Uterus (tissue), 4 donors: ENCODE measurements around the gene ZNF618. TPM values are rescaled to one million over a fixed set of nuclear protein-coding genes. Genes with fewer than 3 reads are reported as not detected.

Experiments used
- DNase-seq, 2 donors: peaks; one replicate each; pipeline ENCODE4 v3.0.0-alpha.2; 2019 to 2020
- H3K27ac ChIP-seq, 2 donors: fragments of 200-600 bp; sonication (generic); 1 replicate in 1 of 2; 2 replicates in 1 of 2; pipeline ENCODE4 v1.5.1; 2016 to 2018
- H3K27me3 ChIP-seq, 2 donors: fragments of 200-600 bp; sonication (generic); one replicate each; pipeline ENCODE4 v1.5.1; 2018 to 2019; ENCODE audit warnings: control low read depth in 1 of 2
- H3K36me3 ChIP-seq, 2 donors: fragments of 200-600 bp; sonication (generic); one replicate each; pipeline ENCODE4 v1.5.1; 2019; ENCODE audit warnings: control low read depth in 1 of 2
- H3K4me1 ChIP-seq, 2 donors: fragments of 200-600 bp; sonication (generic); one replicate each; pipeline ENCODE4 v1.5.1; 2018 to 2019; ENCODE audit warnings: control low read depth in 1 of 2
- H3K4me3 ChIP-seq, 2 donors: fragments of 200-600 bp; sonication (generic); 1 replicate in 1 of 2; 2 replicates in 1 of 2; pipeline ENCODE4 v1.5.1; 2018 to 2019; ENCODE audit warnings: mild to moderate bottlenecking in 1 of 2
- H3K9me3 ChIP-seq, 2 donors: fragments of 200-600 bp; sonication (generic); one replicate each; pipeline ENCODE4 v1.5.1; 2019; ENCODE audit warnings: control low read depth in 1 of 2
- POLR2A ChIP-seq, 2 donors: fragments of 450-650 bp; IDR thresholded peaks; one replicate each; pipeline ENCODE4 v1.6.1; 2016; ENCODE audit warnings: antibody characterized with exemption in 2 of 2, mild to moderate bottlenecking in 1 of 2, moderate library complexity in 1 of 2
- intact Hi-C: fragments of 100-400 bp; cut with DNase I; formaldehyde crosslinking; loops from one replicate; pipeline ENCODE4 v1.15.1; 2023; ENCODE audit warnings: low total_unique reads
- total RNA-seq, 4 donors: library from RNA; depleted of rRNA in 3 of 4; stranded (reverse); fragments of >200 nt in 3 of 4; gene quantifications; one replicate each; pipeline versions ENCODE4 v1.1.0 to v1.2.4, GENCODE V29; 2014 to 2023
- TF ChIP-seq, protein P1 (sequence below), 4 experiments: fragments of 200-600 bp in 2 of 4; fragments of 450-650 bp in 2 of 4; sonication (generic) in 2 of 4; IDR thresholded peaks; one replicate each; pipeline ENCODE4 v1.5.1; 2016 to 2019; ENCODE audit warnings: antibody characterized with exemption in 4 of 4, mild to moderate bottlenecking in 2 of 4, moderate library complexity in 1 of 4
- donor health status: DM: yes; HTN: yes; CAD: no.

Gene ZNF618
- total RNA-seq, 4 donors from 2014 or later, result 3.8 to 24.2 (median 12.3) TPM

DNA sequence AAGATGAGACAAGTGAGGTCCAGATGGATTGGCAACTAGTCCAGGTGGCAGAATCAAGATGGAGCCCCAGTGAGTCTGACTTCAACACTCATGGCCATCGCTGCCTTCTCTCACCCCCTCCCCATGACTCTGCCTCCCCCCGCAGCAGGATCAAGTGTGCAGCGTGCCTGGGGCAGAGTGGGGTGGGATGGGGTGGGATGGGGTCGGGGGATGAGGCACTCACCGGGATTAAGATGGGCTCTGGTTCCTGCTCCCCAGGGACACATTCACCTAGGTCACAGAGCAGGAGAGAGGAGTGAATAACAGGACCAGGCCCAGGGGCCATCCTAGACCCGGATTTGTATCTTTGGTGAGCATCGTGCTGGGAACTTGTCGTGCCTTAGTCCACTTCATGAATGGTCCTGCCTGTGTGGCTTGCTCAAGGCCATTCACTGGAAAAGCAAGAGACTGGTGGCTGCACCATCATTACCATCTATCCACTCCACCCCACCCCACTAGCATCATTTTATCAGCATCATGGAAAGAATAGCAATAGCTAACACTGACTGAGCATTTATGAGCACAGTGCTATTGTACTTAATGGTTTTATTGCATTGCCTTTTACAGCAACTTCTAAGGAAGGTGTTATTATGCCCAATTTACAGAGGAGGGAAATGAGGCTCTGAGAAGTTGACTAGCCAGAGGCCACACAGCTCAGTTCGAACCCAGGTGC lies 193.5 kb downstream of the ZNF618 start:
- Histone ChIP-seq H3K27ac (no peak overlapping the region), H3K9me3 (no peaks in the 10 kb centered on the region), H3K4me1 (no peaks in the 10 kb centered on the region), H3K27me3 (no peaks in the 10 kb centered on the region), H3K4me3 (no peak overlapping the region), H3K36me3 (no peaks in the 10 kb centered on the region)
- no peak for TF ChIP-seq POLR2A (IDR thresholded peaks at IDR 0.05)
- TF ChIP-seq, protein P1, sequence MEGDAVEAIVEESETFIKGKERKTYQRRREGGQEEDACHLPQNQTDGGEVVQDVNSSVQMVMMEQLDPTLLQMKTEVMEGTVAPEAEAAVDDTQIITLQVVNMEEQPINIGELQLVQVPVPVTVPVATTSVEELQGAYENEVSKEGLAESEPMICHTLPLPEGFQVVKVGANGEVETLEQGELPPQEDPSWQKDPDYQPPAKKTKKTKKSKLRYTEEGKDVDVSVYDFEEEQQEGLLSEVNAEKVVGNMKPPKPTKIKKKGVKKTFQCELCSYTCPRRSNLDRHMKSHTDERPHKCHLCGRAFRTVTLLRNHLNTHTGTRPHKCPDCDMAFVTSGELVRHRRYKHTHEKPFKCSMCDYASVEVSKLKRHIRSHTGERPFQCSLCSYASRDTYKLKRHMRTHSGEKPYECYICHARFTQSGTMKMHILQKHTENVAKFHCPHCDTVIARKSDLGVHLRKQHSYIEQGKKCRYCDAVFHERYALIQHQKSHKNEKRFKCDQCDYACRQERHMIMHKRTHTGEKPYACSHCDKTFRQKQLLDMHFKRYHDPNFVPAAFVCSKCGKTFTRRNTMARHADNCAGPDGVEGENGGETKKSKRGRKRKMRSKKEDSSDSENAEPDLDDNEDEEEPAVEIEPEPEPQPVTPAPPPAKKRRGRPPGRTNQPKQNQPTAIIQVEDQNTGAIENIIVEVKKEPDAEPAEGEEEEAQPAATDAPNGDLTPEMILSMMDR (IDR thresholded peaks at IDR 0.05), result no peak
- DNase-seq, result peak in 1 of 2 donors; percentile 3
- intact Hi-C loops, result no loop called here

DNA sequence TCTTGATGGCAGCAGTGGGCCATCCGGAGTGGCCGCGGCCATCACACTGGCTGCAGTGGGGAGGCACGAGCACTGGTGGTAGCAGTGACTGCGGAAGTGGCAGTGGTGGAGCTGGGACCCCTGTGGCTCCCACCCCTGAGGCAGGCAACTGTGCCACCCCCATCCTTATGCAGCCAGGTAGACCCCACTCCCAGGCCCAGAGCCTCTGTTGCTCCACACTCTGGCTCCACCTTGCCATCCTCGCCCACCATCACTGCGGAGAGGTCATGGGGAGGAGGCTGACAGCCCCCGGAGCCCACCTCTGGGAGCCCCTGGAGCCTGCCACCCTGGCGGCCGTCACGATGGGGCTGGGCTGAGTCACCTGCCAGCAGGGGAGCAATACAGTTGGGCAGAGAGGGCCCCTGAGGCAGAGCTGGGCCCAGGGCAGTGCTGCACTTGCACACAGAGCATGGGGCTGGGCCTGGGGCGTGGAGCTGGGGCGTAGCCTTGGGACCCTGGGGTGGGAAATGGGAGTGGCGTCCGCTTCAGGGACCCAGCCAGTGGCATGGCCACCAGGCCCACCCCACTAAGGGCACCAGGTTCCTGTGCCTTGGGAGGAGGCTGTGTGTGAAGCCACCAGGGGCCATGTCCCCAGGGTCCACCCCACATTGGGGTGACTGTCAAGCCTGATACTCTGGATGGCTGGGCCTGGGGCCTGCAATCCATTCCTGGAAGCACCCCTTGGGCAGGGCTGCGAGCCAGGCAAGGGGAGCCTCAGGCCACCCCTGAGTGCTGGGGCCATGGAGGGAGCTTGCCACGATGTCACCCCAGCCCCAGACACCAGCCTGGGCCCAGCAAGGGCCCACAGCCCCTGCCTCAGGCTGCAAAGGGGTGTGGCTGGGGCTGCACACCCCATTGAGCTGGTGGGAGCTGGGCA lies 194.3 kb downstream of the ZNF618 start:
- intact Hi-C loops, result no loop called here
- TF ChIP-seq, protein P1 (IDR thresholded peaks at IDR 0.05), result no peak
- TF ChIP-seq POLR2A (IDR thresholded peaks at IDR 0.05), result no peak
- no peaks in the 10 kb centered on the region for H3K27me3 ChIP-seq
- DNase-seq, result peak in 1 of 2 donors; percentile 9
- no peak overlapping the region for H3K4me3 ChIP-seq
- H3K36me3 ChIP-seq, result no peaks in the 10 kb centered on the region
- no peaks in the 10 kb centered on the region for H3K4me1 ChIP-seq
- H3K9me3 ChIP-seq, result no peaks in the 10 kb centered on the region
- H3K27ac ChIP-seq, result no peak overlapping the region

DNA sequence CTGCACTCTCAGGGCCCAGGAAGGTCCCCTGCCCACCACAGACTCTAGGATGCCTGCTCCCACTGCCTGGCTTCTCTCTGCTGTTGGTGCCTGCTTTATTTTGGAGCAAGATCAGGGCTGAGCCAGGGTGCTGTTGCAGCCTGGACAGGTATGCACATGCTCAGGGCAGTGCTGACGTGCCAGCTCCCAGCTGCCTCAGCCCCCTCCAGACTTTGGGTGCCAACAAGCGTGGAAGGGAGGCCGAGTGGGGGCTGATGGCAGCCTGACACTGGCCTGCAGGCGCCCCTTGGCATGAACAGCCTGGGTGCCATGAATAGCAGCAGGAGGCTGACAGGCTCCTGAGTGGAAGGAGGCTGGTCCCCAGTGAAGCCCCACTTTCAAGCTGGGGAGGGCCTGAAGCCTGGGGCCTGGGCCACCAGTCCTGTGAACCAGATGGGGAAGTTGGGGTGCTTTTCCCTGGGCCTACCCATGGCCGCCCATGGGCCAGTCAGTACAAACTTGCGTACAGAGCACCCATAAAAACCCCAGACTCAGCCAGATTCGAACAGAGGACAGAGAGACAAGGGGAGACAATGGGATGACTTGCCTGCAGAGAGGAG lies 195.2 kb downstream of the ZNF618 start:
- Histone ChIP-seq H3K4me3 (no peak overlapping the region), H3K27ac (no peak overlapping the region), H3K36me3 (no peaks in the 10 kb centered on the region), H3K27me3 (no peaks in the 10 kb centered on the region), H3K4me1 (no peaks in the 10 kb centered on the region), H3K9me3 (no peaks in the 10 kb centered on the region)
- intact Hi-C loops, result no loop called here
- TF ChIP-seq POLR2A (IDR thresholded peaks at IDR 0.05), result no peak
- TF ChIP-seq, protein P1 (IDR thresholded peaks at IDR 0.05), result no peak
- no peak for DNase-seq

DNA sequence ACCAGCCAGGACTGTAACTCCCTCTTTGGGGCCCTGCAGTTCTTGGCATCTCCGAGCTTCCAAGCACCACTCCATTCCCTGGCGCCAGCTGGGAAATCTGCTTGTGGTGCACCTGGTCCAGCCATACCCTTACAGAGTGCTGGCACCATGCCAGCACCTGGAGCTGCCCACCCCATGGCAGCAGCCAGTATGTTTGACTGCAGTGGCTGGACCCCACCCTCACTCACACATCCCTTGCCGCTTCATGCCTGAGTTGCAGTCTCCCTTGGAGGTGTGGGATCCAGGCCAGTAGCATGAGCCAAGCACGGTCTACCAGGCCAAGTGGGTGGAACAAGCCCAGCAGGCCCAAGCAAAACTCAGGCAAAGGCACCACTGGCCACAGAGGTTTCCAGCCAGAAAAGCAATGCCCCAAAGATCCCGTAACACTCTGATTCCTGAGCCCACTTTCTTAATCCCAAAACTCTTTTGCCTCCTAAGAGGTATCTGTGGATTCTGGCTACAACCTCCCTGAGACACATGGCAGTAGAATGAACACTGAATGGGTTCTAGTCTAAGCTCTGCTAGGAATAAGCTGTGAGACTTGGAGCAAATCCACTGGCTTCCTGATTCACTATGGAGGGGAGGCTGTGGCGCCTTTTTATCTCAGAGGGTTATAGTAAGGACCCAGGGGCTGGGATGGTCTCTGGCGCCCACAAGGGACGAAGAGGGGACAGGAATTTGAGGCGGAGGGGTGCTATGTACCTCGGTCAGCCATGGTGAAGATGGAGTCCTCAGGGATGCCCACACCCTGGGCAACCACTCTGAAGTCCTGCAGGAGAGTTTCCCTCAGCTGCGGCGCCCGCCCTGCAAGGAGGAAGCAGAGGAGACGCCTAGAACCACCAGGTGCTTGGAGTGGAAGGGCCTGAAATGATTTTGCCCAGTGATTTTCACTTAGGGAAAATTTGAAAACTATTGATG lies 196.4 kb downstream of the ZNF618 start:
- peak; percentile 33 to 71 for DNase-seq
- Histone ChIP-seq H3K4me1 (no peaks in the 10 kb centered on the region), H3K27ac (no peak overlapping the region), H3K9me3 (no peaks in the 10 kb centered on the region), H3K27me3 (no peaks in the 10 kb centered on the region), H3K4me3 (no peak overlapping the region), H3K36me3 (no peaks in the 10 kb centered on the region)
- intact Hi-C loops, result no loop called here
- no peak for TF ChIP-seq POLR2A (IDR thresholded peaks at IDR 0.05)
- TF ChIP-seq, protein P1 (IDR thresholded peaks at IDR 0.05), result no peak
